HG02678 (cell line): Measurements from ENCODE around the gene COIL.

Experiments used
- ATAC-seq: cut with Tn5 transposase; IDR thresholded peaks from one replicate; pipeline ENCODE4 v1.9.1; 2021; ENCODE audit warnings: mild to moderate bottlenecking, moderate library complexity; ENCODE audit not compliant: unreplicated experiment

Gene COIL

DNA sequence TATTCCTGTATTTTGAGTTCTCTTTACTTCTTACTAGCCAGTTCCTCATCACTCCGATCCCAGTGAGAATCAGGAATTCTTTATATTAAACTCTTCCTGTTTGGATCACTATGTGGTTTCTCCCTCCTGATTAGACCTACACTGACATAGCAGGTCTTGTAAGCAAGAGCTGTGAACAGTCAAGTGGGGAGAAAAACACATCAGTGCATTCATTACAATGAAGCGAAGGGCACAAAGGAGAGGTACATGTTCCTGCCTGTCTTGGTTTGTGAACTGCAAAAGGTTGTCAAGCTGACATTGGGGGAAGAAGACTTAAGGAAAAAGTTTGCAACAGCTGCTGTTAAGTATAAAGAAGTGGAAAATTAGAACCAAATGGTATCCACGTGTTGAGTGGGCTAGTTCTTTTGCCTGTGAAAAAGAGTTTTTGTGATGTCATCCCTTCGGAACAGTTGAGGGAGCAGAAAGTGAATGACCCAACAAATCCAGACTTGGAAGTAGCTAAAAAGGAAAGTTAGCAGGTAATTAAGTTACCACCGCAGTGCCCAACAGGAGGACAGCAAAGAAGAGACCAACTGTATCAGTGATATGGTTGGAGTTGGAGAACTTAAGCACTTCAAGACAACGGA lies 24.0 kb downstream of the COIL start:
- no peak for ATAC-seq

DNA sequence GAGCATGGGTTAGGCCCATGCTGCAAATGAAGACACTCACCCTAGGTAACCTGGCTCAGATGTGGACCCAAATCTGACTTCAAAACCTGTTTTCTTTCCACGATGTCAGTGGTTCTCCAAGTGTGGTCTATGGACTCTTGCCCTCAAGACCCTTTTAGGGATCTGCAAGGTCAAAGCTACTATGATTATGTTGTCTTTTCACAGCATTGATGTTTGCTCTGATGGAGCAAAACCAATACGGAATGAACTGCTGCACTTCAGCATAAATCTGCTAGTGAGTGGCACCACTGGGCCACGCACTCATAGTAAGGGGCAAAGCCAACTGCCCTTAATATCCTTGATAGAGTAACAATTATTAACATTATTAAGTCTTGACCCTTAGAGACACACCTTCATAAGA lies 25.4 kb downstream of the COIL start:
- ATAC-seq = no peak

DNA sequence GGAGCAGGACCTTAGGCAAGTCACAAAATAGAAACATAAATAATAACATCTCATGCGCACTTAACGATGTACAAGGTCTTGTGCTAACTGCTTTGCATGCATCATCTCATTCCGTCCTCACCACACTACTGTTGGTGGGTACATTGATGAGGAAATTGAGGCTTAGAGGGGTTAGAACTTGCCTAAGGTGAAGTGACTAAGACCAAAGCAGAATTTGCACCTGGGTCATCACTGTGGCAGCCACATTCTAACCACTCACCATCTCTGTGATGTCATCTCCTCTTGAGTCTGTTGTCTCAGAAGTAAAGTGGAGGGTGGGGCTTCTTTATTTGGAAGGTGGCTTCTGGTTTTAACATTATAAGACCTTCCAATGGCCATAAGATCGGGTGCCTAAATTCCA lies 26.6 kb downstream of the COIL start:
- ATAC-seq = no peak

DNA sequence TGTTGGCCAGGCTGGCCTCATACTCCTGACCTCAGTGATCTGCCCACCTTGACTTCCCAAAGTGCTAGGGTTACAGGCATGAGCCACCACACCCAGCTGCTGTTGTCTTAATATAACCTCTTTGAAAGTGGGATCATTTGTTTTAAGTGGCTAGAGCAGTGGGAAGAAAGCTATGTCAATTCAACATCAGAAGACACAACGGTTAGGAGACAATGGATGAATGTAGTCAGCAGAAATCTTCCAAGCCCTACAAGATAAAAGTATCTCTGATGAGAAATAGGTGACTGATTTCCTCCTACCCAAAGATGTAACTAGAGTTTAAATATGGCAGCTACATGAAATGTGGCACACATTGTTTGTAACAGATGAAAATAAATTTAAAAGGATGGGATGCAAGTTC lies 27.0 kb downstream of the COIL start:
- no peak for ATAC-seq

DNA sequence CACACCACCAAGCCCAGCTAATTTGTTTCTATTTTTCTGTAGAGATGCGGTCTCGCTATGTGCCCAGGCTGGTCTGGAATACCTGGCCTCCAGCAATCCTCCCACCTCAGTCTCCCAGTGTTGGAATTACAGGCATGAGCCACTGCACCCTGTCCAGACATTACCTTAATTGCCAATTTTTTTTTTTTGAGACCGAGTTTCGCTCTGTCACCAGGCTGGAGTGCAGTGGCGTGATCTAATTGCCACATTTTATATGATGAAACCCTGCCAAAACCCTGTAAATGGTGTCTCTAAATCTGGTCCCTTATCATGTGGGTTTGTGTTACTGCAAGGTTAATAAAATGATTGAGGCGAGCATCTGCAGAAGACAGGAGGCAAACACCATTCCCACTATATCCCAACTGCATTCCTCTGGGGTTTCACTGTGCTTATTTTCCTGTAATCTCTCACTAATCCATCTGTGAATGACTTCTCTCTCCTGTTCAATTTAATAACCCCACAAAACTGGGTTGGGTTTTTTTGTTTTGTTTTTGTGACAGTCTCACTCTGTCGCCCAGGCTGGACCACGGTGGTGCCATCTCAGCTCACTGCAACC lies 27.6 kb downstream of the COIL start:
- ATAC-seq = no peak

DNA sequence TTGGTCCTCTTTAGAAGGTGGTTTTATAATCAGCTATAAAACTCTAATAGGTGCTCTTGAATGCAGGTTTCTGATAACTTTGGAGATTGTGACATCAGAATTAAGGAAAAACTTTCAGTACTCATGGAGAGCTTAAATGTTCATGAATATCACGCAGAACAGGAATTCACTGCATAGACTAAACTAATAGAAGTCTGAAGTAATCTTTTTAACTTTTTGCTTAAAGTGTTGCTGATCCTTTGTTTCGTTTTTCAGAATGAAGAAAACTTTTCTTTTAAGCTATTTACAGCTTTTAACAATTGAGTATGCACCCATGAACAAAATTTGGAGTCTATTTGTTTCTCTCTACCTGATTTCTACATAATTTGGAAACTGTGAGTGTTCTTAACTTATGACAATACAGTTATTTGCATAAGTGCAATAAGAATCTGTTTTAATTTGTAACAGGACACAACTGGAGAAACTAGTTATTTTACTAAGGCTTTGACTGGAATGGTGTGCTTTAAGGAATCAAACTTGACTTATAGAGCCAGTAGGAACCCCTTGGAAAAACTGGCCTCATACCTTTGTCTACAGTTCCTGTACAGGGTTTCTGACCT lies 30.0 kb downstream of the COIL start:
- ATAC-seq = no peak

DNA sequence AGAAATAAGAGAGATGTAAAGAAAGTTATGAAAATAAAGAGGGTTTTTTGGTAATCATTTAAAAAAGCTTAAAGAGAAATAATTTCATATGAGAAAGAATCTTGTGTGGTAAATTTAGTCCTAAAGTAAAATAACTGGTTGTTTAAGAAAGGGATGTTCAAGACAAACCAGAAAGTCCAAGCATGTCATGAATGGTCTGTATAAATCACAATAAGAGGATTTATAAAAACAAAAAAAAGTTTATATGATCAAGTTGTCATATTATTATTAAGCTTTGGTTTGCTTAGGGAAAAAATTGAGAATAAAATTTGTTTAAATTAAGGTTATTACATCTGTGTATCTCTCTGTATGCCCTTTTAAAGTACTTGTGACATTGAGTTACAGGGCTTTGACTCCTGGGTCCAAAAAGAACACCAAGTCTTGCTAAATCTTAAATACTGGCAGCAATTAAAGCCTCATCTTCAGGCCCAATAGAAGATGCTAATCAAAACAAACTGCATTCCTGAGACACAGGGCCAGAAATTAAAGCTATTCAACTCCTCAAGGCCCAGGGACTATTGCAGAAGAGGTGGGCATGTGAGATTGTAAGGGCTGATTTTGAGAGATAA lies 31.4 kb downstream of the COIL start:
- no peak for ATAC-seq

DNA sequence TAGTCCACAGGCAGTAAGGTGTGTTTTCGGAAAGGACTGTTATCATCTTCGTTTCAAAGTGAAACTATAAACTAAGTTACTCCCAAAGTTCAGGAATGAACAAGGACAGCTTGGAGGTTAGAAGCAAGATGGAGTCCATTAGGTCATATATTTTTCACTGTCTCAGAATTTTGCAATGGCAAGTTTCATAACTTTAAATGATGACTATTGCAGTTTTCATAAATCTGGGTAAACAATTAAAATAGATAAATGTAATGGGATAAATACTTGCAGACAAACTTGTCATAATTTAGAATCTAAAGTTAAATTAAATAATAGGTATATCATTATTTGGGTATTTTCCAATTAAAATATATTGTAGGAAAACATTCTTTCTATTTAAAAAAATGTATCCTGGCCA lies 32.3 kb downstream of the COIL start:
- no peak for ATAC-seq

DNA sequence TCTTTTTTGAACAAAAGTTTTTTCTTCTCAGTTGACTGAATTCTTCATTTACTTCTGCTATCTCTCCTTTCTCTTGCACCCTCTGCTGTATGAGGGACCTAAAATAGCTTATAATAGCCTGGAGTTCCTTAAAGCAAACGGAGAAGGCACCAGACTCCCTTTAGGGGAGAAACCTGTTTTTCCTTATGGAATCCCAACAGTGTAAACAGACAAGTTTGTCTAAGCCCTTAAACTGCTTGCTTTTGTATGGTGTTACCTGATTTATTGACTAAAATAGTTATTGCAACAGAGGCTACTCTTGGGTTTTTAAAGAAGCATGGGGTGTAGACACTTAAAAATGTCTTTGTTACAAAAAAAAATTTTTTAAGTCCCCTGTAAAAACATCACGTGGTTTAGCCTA lies 34.1 kb downstream of the COIL start:
- ATAC-seq = no peak

DNA sequence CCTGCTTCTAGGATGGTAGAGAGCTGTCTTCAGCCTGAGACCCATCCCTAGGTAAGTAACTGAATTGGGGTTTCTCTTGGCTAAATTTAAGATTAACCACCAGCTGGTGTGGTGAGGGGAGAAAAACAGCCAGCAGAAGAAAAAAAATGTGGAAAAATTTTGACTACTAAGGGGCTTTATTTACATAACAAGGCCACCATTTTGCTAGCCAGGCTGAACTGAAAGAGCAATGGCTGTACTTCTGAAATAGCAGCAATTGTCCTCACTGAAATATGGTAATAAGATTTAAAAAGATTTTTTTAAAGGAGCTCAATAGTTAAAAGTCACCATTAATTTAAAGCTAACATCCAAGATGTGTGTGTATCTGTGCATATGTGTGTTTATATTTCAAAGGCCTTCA lies 34.6 kb downstream of the COIL start:
- no peak for ATAC-seq

DNA sequence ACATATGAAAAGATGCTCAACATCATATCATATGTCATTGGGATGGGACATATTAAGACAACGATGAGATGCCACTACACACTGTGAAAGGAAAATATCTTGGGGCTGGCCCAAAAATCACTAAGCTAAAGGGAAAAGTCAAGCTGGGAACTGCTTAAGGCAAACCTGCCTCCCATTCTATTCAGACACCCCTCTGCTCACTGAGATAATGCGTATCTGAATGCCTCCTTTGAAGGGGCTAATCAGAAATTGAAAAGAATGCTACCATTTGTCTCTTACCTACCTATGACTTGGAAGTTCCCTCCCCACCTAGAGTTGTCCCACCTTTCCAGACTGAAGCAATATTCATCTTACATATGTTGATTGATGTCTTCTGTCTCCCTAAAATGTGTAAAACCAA lies 35.8 kb downstream of the COIL start:
- no peak for ATAC-seq

DNA sequence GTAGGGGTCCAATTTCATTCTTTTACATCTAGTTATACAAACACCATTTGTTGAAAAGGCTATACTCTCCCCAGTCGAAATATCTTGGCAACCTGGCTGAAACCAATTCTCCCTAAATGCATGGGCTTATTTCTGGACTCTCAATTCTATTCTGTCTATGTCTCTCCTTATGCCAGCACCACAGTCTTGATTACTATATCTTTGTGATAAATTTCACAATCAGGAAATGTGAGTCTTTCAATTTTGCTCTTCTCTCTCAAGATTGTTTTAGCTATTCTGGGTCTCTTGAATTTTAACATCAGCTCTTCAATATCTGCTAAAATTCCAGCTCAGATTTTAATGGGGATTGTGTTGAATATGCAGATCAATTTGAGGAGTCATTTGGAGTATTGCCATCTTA lies 41.1 kb downstream of the COIL start:
- no peak for ATAC-seq

DNA sequence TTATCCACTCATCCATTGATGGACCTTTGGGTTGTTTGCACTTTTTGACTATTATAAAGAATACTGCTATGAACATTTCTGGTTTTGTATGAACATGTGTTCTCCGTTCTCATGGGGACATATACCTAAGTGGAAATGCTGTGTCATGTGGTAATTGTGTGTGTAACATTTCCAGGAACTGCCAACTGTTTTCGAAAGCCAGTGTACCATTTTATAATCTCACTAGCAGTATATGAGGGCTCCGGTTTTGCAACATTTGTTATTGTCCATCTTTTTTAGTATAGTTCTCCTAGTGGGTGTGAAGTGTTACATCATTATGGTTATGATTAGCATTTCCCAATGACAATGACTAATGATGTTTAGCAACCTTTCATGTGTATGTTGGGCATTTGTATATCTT lies 41.9 kb downstream of the COIL start:
- no peak for ATAC-seq

DNA sequence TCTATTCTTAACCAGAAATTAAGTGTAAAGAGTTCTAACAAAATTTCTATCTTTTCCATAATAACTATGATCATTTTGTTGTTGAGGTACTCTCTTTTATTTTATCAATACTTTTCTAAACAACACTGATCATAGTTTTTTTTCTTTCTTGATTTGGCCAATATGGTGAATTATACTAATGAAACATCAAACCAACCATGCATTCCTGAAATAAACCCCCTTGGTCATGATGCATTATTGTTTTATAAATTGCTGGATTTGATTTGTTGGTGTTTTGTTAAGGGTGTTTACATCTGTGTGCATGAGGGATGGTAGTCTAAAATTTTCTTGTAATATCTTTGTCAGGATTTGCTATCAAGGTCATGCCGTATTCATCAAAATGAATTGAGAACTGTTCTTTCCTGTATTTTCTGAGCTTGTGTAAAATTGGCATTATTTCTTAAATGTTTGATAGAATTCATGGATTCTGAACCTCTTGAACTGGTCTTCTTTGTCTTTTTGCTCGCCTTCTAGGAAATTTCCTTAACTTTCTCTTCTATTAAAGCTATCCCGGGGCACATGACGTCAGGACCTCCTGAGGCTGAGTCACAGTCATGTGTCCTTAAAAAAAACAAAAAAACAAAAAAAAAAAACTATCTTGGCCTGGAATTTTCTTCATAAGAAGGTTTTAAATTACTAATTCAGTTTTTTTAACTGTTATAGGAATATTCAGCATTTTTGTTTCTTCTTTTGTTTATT lies 43.1 kb downstream of the COIL start:
- no peak for ATAC-seq

DNA sequence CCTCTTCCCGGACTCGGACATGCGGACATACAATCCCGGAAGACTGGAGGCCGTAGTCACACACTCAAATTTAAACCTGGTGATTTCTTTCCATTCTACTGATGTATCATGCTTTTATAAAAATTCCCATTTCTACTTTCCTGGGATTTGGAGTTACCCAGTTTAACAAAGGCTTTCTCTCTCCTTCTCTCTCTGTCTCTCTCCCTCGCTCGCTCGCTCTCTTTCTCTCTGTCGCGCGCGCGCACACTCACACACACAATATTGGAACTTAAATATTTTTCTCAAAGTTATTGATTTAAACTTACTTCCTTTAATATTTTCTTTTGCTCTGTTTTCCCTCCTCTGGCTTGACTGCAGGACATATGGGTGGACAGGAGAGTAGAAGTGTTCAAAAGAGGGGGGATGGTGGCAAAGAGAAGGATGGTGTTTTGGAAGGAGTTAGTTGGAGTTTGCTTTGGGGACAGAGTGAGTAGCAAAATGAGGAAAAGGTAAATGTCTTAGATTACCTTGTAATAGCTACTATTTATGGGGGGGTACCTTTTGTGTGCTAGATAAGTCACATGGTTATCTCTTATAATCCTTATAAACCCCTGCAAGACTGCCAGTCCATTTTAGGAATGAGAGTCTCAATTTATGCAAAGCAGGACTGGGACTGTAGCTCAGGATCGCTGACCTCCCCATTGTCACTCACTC lies 46.1 kb downstream of the COIL start:
- no peak for ATAC-seq

DNA sequence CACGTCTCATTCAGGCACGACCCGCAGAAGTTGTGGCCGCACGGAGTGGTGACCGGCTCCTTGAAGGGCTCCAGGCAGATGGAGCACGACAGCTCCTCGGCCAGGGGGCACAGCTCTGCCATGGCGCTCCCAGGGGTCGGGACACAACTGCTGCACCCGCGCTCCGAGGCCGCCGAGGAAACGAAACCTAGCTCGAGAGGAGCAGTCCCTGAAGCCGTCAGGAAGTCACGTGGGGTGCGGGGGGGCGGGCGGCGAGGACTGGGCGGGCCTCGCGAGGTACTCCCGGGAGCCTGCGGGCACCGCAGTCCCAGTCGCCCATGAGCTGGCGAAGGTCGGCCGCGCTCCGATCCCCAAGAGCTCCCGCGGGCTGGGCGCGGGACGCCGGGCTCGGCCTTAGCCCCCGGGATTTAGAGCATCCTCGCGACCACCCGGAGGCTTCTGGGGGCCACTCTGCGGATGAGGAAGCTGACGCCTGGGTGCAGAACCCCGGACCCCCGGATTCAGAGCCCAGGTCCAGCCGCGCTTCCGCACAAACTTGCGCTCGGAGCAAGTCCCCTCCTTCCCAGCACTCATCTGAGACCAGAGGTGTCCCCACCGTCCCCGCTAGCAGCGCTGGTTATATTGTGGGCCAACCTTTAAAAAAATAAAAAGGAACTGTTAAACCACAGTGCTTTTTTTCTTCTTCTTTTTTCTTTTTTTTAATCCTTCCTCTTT lies 46.8 kb downstream of the COIL start, which contains the start of gene TRIM25:
TSS of gene TRIM25 (minus strand) at position 183 of the 714 bp plus-strand sequence. CDS start at position 122, 61 bp downstream.
- ATAC-seq = peak; percentile 77

DNA sequence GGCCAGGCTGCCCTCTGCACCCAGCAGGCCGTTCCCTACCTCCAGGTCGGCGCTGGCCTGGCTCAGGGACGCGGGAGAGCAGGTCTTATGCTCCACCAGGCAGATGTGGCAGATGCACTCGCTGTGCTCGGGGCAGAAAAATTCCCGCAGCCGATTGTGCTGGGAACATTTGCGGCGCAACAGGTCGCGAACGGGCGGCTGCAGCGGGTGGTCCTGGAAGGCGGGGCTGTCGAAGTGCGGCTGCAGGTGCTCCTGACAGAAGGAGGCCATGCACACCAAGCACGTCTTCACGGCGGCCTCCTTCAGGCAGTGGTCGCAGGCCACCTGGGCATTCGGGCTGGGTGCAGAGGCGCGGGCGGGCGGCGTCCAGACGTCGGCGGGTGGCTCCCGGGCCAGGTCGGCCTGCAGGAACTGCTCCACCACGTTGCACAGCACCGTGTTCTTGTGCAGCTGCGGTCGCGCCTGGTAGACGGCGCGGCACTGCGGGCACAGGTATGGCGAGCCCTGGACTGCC lies 47.4 kb downstream of the COIL start:
- peak; percentile 46 for ATAC-seq

DNA sequence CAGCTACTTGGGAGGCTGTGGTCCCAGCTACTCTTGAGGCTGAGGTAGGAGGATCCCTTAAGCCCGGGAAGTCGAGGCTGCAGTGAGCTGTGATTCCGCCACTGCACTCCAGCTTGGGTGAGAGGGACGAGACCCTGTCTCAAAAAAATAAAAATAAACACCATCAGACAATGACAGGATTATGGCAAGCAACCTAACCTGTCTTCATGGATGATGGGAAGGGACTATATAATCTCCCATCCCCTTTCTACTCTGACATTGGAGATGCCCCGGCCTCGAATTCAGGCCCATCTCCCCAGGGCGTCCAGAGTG lies 47.9 kb downstream of the COIL start:
- ATAC-seq = no peak

DNA sequence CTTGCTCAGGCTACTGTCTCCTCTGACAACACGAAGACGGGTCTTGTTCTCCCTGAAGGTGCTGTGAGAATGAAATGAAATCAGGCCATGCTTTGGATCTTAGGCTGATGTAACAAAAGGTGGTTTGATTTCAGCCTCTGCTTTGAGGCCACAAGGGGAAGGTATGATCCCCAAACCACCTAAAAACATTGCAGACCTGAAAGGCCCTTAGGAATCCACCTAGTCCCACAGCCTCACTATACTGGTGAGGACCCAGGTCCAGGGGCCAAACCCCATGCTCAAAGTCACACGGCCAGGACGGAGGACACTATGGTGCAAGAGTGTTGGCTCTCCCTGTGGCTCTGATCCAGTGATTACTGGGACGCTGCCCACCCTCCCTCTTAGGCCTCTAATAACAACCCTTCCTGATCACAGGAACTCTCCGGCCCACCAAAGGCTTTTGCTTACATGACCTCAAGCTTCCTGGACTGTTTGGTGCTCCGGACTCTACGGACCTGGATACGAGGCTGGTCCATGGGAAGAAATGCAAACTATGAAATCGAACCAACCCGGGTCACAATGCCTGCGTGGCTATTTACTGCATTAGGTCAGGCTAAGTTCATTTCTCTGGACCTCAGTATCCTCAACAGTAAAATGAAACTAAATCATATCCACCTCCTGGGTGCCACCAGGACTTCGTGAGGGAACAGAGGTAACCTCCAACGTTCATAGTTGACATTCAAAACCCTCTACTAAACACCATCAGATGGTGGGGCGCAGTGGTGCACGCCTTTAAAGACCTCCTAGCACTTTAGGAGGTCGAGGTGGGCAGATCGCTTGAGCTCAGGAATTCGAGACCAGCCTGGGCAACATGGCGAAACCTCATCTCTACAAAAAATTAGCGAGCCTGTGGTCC lies 48.5 kb downstream of the COIL start:
- ATAC-seq = no peak
